PFSK-1 (cell line): ENCODE results near the gene SLC44A1.

ENCODE experiments used
- FOXP2 ChIP-seq: optimal IDR thresholded peaks from 2 replicates; pipeline ENCODE3; 2011; ENCODE audit warnings: borderline replicate concordance, control low read depth, inconsistent platforms; ENCODE audit not compliant: insufficient read depth; ENCODE audit errors: extremely low read length, extremely low read depth
- POLR2AphosphoS5 ChIP-seq: IDR thresholded peaks from 2 replicates; pipeline ENCODE4 v1.6.1; 2012; ENCODE audit warnings: low read depth, mild to moderate bottlenecking, control low read depth, low read length, moderate library complexity
- REST ChIP-seq, 2 experiments: IDR thresholded peaks; 2 replicates each; pipeline versions ENCODE4 v1.6.1 to v1.8.0; 2011 to 2012; ENCODE audit warnings: low read depth in 2 of 2, low read length in 2 of 2, control low read depth in 1 of 2, inconsistent platforms in 1 of 2, mild to moderate bottlenecking in 1 of 2, moderate library complexity in 1 of 2; ENCODE audit not compliant: insufficient read depth in 1 of 2
- SIN3A ChIP-seq: IDR thresholded peaks from 2 replicates; pipeline ENCODE4 v1.6.1; 2012; ENCODE audit warnings: mild to moderate bottlenecking, low read length, moderate library complexity, borderline replicate concordance; ENCODE audit not compliant: insufficient read depth
- TAF1 ChIP-seq: IDR thresholded peaks from 2 replicates; pipeline ENCODE4 v1.6.1; 2012; ENCODE audit warnings: low read length, control low read depth, borderline replicate concordance; ENCODE audit not compliant: insufficient read depth

DNA sequence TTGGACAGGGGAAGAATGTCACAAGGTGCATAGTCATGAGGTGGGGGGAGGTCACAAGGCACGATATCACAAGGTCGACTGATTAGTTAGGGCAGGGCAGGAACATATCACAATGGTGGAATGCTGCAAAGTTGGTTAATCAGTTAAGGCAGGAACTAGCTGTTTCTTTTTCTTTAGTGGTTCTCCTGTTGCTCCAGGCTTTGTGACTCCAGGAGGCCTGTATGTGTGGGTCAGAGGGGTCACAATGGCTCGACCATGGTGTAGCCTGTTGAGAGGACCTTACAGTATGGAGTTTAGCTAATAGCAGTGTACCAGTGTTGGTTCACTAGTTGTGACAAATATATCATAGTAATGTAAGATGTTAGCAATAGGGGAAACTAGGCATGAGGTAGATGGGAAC, 191.0 kb downstream of the SLC44A1 start:
- TF ChIP-seq POLR2AphosphoS5, result no peak
- no peak for TF ChIP-seq TAF1
- no peak for TF ChIP-seq REST (IDR thresholded peaks at IDR 0.05; ENCODE audit: insufficient read depth in 1 of 2, low read depth in 2 of 2, low read length in 2 of 2)
- TF ChIP-seq SIN3A, result no peak
- TF ChIP-seq FOXP2, result no peak
